ENCODE results near the gene LRRC2.
"Not testable (repeated sequence)": the region's sequence is repeated elsewhere in the genome, so short reads cannot be mapped to it uniquely, and the experiment has no call there.

Gene LRRC2

DNA sequence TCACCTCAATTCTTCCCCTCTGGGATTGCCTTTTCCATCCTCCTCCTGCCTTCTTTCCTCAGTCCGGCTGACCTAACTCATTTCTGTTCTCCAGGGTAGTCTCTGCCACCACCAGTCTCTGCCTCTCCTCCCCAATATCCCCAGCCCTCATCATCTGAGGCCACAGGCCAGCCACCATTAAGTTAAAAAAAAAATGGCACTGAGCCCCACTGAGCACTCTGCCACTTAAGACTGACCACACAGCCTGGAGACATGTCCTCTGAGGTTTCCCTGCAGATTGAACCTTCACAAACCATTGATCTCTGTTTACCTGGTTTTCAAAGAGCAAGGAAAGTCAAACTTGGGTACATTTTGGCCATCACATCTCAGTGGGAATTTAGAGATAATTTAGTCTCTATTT is 13.6 kb downstream of the LRRC2 start:
- DNase-seq (ENCODE audit: low spot score): no peak

DNA sequence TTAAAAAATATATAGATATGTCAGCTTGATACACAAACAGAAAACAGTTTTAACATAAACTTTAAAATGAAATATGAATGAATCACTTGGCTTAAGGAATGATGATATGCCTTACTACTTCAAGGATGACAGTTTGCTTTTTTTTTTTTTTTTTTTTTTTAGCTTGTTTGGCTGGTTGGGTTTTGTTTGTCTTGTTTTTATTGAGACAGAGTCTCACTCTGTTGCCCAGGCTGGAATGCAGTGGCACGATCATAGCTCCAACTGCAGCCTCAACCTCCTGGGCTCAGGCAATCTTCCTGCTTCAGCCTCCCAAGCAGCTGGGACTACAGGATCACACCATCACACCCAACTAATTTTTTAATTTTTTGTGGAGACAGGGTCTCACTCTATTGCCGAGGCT is 14.5 kb downstream of the LRRC2 start:
- DNase-seq (ENCODE audit: low spot score): no peak

DNA sequence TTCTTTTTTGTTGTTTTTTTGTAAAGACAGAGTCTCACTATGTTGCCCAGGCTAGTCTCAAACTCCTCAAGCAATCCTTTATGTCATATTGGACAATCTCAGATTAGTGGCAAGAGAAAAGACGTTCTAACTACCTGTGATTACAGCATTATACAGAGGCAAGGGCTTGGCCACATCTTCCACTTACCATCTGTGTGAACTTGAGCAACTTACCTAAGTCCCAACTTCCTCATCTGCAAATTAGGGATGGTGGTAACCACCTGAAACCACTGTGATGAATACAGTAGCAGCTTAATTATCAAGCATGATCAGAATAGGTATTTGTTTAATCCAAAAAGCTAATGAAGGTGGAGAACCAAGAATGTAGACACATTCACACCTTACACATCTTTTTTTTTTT is 16.1 kb downstream of the LRRC2 start:
- DNase-seq (ENCODE audit: low spot score): no peak

DNA sequence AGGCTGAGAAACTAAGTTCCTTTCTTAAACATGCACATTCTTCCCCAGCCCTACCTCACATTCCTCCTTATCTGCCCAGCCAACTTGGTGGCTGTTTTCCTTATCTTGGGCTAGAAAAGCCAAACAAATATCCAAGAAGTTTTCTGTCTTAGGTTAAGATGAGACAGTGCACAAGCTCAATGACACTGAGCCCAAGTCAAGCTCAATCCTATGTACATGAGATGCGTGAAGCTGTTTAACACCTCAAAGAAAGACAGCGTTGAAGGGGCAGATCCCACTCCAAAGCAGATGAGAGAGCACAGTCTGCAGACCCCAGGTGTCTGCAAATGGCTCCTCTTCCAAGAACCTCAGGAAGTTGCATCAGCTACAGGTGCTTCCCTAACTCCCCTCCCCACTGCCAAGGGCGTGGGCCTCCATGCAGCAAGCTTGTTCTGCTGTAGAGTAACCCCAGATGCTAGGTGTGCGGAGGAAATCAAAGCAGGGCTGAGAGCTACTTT is 16.6 kb downstream of the LRRC2 start:
- DNase-seq (ENCODE audit: low spot score): peak; percentile 38

DNA sequence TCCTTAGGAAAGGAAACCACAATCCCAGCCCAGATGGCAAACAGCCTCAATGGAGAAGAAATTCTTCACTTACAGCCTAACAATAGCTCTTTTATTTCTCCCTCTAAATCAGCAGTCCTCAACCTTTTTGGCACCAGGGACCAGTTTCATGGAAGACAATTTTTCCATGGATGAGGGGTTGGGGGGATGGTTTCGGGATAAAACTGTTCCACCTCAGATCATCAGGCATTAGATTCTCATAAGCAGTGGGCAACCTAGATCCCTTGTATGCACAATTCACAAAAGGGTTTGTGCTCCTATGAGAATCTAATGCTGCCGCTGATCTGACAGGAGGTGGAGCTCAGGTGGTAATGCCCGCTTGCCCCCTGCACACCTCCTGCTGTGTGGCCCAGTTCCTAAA is 17.5 kb downstream of the LRRC2 start:
- not testable (repeated sequence) for DNase-seq (ENCODE audit: low spot score)

DNA sequence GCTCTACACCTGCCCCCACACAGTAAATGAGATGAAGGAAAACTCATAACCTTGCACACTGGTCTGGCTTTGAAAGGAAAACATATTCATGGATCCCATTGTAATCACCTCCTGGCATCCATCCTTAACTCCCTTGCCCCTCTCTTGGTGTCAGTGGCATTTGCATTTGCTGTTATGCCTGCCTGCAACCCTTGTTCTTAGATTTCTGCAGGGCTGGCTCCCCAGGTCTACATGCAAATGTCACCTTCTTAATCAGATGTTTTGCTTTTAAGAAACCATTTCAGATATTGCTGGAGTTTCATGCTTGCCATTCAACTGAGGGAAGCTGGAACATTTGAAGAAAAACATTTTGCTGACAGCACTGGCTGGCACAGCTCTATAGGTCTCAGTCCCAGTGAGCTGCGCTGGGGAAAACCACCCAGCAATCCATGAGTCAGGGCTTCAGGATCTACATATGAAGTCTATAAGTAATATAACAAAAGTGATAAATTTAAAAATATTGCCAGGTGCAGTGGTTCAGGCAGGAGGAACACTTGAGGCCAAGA is 19.1 kb downstream of the LRRC2 start:
- no peak for DNase-seq (ENCODE audit: low spot score)

DNA sequence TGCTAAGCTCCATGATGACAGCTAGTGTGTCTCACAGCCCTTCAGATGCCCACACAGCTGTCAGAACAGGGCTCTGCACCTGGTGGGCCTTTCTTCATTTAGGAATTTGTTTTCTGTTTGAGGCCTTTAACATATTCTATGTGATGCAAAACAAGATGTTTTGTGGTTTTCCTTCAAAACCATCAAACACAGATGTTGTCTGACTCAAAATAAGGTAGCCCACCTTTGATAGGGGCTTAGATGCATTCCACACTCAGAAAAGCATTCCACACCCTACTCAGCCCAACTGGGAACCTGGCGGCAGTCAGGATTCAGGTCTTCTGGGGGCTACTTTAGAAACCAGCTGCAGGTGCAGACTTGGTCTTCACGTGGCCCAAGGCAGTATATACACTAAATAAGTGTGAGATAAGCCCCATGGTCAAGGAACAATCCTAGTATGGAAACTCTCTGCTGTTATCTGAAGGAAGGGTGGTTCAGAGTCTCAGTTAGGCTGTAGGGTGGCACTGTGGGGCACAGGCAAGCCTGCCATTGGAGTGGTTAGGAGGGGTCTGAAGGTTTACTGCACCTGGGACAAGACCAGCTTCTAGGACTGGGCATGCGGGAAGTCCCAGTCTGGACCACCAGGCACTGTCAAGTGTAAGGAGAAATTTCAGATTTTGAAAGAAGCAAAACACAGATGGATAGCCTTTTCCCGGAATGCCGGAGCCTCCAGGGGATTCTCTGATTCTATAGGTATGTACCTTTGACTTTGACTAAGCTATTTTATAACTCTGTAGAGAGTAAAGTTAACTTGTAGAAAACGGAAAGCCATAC is 20.1 kb downstream of the LRRC2 start:
- DNase-seq (ENCODE audit: low spot score): peak; percentile 45

DNA sequence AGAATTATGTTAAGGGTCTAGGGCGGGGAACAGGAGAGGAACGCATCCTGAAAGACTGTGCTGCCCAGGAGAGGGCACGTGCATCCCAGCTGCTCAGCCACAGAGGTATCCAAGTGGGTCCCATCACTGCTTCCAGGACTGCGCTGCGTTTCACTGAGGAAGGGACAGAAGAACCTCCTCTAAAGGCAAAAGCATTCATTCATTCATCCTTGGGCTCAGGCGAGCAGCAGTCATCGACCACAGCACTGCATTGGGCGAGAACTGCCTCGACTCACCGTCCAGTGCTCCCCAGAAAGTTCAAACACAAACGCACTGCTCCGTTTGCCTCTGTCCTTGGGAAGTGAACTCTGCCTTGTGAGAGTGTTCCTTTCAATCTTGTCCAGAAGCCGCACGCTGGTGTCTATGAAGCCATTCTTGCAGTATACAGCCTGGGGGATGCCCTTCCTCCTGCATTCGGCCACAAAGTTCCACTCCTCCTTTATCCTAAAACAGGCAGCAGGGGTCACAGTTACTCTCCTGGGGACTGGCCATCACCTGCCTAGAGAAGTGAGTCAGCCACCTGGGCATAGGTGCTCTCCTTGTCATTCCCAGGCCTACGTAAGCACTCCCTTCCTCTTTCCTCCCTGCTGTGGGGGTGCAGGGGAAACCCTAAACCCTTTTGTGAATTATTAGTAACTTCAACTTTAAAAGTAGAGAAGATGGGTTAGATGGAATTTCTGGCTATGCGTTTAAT is 21.2 kb downstream of the LRRC2 start:
- DNase-seq (ENCODE audit: low spot score): no peak

DNA sequence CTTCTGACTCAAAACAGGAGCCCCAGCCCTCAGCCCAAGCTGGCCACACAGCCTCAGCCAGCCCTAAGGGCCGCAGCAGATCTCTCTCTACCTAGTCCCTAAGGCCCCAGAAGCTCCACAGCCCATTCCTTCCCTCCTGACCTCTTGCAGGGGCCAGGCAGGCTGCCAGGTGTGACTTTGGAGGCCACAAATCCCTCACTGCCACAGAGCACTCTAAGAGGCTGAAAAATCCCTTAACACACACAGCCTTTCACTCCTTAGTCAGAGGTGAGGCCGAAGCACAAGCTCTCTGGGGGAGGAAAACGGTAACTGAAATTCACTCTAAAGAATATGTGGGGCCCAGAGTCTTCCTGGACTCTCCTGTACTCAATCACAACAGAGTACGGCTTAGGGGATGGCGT is 23.3 kb downstream of the LRRC2 start:
- no peak for DNase-seq (ENCODE audit: low spot score)

DNA sequence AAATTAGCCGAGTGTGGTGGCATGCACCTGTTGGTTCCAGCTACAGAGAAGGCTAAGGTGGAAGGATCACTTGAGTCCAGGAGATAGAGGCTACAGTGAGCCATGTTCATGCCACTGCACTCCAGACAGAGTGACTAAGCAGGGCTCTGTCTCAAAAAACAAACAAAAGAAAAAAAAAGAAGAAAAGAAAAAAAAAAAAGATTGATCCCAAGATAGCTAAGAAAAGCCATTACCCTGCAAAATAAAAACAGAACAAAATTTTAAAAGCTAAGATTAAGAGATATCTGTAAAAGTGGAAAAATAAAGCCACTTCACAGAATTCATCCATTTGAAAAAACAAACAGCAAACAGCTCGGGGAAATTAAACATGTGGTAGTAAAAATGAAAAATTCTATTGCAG is 23.8 kb downstream of the LRRC2 start:
- no peak for DNase-seq (ENCODE audit: low spot score)

DNA sequence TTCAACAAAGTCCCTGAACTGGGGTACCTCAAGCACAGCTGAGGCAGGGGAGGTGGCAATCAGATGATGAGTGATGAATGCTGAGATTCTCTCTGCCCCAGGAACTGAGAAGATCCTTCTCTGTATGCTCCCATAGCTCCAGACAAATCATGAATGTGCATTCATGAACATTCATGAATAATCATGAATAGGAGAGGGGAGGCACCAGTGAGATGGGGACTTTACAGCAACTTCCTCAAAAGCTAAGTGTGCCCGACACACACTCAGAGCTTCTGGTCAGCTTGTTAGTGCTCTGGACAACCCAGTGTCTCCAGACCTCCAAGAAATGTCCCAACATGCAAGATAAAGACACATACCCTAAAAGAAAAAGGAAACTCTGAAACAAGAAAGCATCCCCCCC is 24.3 kb downstream of the LRRC2 start:
- DNase-seq (ENCODE audit: low spot score): peak; percentile 15

DNA sequence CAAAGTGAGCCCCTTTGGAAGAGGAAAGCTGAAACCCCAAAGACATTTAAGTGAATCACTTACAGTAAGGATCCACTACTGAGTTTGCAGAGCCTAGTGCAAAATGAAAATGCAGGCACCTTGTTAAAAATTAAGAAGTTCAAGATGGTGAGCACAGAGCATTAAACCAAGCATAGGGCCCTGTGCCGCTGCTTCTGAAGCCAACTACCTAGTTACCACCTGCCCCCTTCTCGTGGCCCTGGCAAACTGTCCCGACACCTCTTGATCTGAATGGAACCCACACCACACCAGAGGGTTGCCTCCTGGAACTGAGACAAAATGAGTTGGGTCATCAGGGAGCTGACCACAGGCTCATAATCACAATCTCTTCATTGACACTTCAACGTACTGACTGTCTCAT is 25.6 kb downstream of the LRRC2 start:
- no peak for DNase-seq (ENCODE audit: low spot score)

DNA sequence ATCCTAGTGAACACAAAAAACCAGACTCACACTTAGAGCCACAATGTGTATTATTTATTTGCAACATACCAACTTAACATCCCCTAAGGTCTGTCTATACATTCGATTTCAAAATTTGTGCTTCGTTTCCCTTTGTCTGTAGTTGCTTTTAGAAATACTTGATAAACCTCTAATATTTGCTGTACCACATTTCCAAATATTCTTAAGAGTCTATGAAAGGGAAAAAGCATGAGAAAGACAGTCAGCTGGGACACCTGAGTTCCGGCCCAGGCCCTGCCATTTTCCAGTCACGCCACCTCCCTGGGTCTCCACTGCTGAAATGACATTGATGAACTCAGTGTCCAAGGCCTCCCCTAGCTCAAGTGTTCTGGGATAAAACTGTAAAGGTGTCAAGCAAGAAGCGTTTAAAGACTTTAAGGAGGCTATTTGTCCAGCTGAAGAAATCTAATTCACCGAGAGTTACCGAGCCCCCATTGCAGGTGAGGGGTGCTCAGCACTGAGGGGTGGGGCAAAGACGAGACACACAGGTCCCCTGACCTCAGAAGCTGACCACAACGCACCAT is 26.6 kb downstream of the LRRC2 start:
- no peak for DNase-seq (ENCODE audit: low spot score)

DNA sequence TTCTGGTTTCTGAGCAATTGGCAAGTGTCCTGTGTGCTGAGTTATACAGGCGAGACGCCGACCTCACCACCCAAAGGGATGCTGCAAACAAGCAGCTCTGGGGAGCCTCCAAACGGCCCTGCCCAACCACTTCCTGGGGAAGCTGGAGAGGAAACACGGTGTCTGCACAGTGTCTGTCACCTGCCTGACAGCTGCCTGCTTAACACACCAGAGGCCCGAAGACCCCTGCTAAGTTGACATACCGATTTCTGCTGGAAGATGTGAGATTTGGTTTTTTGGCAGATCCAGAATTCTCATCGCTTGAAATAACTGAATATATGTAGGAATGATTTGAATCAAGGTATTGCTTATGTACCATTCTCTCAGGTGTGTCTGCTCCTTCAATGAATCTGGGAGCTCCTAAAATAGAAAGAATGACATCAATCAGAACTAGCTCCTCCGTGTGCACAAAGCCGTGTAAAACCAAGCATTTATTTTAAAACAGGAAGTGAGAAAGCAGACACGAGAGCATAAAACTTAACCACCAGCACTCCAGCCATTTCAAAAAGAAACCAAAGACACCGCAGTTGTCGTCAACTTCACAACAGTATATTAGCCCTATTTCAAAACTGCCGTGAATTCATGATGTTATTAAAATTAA is 27.2 kb downstream of the LRRC2 start:
- peak; percentile 85 for DNase-seq (ENCODE audit: low spot score)

DNA sequence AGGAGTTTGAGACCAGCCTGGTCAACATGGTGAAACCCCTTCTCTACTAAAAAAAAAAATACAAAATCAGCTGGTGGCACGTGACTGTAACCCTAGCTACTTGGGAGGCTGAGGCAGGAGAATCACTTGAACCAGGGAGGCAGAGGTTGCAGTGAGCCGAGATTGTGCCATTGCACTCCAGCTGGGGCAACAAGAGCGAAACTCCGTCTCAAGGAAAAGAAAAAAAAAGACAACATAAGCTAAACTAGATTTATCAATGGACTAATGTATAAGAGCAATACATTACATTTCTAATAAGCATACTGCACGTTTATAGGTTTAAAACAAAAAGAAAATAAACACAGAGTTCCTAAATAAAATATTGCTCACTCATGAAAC is 27.7 kb downstream of the LRRC2 start:
- DNase-seq (ENCODE audit: low spot score): not testable (repeated sequence)

DNA sequence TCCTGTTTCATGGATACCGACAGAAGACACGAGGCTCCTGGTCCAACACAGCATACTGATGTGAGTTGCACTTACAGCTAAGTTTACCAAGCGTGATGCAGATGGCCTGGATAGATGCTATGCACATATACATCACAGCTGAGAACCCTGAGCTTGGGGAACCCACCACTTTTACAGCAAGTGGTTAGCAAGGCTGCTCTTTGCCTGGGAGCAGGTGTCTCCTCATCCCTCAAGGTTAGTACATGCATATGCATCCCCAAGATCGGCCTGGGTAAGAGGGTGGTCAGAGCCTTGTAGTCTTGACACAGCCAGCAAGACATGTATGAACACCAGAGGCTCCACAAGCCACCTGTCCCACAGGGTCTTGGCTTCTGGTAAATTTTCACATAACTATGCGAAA is 28.3 kb downstream of the LRRC2 start:
- DNase-seq (ENCODE audit: low spot score): peak; percentile 25

DNA sequence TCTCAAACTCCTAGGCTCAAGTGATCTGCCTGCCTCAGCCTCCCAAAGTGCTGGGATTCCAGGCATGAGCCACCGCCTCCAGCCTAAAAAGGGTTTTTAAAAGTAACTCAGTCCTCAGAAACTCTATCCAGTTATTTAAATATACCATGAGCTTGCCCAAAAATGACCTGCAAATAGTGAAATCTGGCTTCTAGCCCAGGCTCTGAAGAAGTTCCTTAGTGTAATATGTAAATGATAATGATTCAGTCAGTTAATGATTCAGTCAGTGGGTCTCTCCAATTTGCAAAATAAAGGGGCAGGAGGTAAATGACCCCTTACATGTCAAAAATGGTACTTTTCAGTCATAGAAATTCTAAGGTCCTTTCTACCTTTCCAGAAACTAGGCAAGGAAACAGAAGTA is 28.8 kb downstream of the LRRC2 start:
- DNase-seq (ENCODE audit: low spot score): no peak

DNA sequence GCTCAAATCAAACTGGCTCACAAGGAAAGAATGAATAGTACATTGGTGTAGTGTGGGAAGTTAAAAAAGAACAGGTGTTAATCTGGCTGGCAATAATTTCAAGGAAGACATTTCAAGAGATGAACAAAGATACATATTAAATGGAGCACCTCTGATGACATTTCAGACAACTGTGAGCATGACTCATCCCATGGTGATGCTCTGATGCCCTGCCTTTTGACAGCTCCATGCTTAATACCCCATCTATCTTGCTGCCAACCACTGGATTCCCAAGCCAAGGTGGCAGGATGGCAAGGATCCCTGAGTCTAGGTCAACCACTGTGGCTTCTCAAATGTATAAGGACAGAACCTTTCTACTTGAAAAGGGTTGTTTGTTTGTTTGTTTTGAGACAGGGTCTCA is 29.3 kb downstream of the LRRC2 start:
- no peak for DNase-seq (ENCODE audit: low spot score)

DNA sequence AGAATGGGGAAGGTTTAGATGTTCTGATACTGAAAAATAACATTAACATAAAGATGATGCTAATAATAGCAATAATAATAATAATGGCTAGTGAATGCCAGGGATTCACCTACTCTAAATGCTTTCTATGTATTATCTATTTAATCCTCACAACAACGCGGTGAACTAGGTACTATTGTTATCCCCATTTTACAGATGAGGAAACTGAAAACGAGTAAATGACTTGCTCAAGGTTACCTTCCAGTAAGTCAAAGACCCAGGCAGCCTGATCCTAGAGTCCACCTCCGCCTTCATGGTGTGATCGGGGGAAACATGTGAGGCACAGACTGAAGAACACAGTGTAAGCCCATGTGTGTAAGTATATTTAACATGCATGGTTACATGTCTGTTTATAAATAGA is 30.4 kb downstream of the LRRC2 start:
- DNase-seq (ENCODE audit: low spot score): no peak

DNA sequence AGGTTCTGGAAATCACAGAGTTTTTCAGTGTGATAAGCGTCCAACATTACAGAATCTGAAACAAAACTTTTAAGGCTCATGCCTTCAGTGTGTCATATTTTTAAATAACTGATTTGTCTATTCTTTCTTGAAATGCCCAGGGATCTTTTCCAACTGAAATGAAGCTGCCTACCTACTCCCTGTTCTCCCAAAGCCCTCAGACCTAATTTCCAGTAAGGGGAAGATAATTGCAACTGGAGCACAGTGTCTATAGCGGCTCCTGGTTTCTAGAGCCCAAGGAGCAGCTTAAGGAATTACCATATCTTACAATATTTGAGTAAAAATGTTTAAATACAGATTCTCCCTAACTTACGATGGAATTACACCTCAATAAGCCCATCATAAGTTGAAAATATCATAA is 33.0 kb downstream of the LRRC2 start:
- no peak for DNase-seq (ENCODE audit: low spot score)

DNA sequence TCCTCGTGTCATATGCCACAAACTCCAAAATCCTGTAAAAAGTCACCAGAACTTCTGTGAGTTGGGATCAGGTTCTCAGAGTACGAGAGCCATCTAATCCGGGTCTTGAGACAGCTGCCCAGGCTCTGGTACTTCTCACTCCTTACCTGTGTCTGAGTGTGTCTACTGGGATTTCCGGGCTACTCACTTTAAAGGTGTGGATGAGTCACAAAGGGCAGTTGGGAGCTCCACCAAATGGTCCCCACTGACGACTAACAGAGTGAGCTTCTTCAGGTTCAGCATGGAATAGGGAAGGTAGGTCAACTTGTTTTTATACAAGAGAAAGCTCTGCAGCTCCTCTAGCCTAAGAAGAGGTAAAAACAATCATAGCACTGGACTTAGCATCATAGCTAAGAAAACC is 38.9 kb downstream of the LRRC2 start:
- DNase-seq (ENCODE audit: low spot score): no peak

DNA sequence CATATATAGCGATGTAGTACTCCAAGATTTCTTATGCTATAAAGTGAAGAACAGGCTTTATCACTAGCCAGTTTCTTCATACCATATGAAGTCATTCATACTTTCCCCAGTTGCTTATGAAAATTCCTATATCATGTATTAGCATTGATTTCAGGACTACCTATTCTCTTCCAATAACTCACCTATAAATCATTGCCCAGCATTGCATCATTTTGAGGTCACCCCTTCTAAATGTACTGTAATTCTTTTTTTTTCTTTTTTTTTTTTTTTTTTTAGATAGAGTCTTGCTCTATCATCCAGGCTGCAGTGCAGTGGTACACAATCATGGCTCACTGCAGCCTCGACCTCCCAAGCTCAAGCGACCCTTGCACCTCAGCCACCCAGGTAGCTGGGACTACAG is 41.3 kb downstream of the LRRC2 start:
- DNase-seq (ENCODE audit: low spot score): no peak

Data from NAMALWA (cell line).